Measurements from ENCODE around the gene SMC4. TPM values are rescaled to one million over a fixed set of nuclear protein-coding genes. Genes with fewer than 3 reads are reported as not detected.

The SMC4 gene
- total and polyA plus RNA-seq, 2 of the 8 experiments (the other 6 are each of a cell fraction or from before 2014, with no cell fraction given) = 26.6 to 118 TPM

- TF ChIP-seq EZH2 (IDR thresholded peaks at IDR 0.05; ENCODE audit: low read depth, low read length, severe bottlenecking) (no peak), SIX5 (IDR thresholded peaks at IDR 0.05; ENCODE audit: low read depth, low read length) (no peak)
Measured at GRCh38 chr3:160369784-160370183, 29.7 kb upstream of the SMC4 start (continued).
